Endothelial cell of umbilical vein (primary cell): ENCODE data around the gene LRP1-AS. TPM values are rescaled to one million over a fixed set of nuclear protein-coding genes. Genes with fewer than 3 reads are reported as not detected.

ENCODE experiments used
- BruUV-seq: library from RNA; stranded (reverse); fragments of 400-500 nt; replicated peaks from 2 replicates; lab custom pipeline; 2021; lab: Mats Ljungman, UMichigan
- CTCF ChIA-PET: fragments of 300-600, 350-600 bp; sonication (Branson Sonifier 250); formaldehyde crosslinking; loops from one replicate; lab custom pipeline; 2021; ENCODE audit warnings: antibody characterized with exemption, inconsistent platforms; lab: Charles Lee
- POLR2A ChIA-PET: fragments of 300-600, 350-600 bp; sonication (Branson Sonifier 250); formaldehyde crosslinking; loops from one replicate; lab custom pipeline; 2021; ENCODE audit warnings: antibody characterized with exemption, inconsistent platforms; lab: Charles Lee
- DNase-seq: peaks from one replicate; pipeline ENCODE4 v3.0.0-alpha.2; 2011; ENCODE audit warnings: low read depth, low spot score
- FAIRE-seq: peaks from 2 replicates; lab custom pipeline; 2011; peaks lifted over from hg19 to GRCh38; lab: Jason Lieb, UNC
- H2AFZ ChIP-seq: 2 replicates; pipeline ENCODE4 v1.6.0; 2012; ENCODE audit warnings: low read depth, low read length, control low read depth, inconsistent platforms
- H3K27ac ChIP-seq: 2 replicates; pipeline ENCODE4 v1.5.1; 2011; ENCODE audit warnings: low read depth, mild to moderate bottlenecking, control low read depth, low read length, moderate library complexity; ENCODE audit not compliant: insufficient read depth
- H3K27me3 ChIP-seq, 2 experiments: 2 replicates each; pipeline versions ENCODE4 v1.6.0 to v1.6.1; 2011; ENCODE audit warnings: low read length in 2 of 2, mixed read lengths in 1 of 2; ENCODE audit not compliant: control insufficient read depth in 2 of 2, insufficient read depth in 2 of 2
- H3K36me3 ChIP-seq, 2 experiments: 2 replicates in 1 of 2; 3 replicates in 1 of 2; pipeline ENCODE4 v1.5.1; 2011; ENCODE audit warnings: low read length in 2 of 2, mild to moderate bottlenecking in 1 of 2, moderate library complexity in 1 of 2; ENCODE audit not compliant: control insufficient read depth in 2 of 2, insufficient read depth in 2 of 2; ENCODE audit errors: extremely low read depth in 1 of 2
- H3K4me1 ChIP-seq: 3 replicates; pipeline ENCODE4 v1.5.1; 2011; ENCODE audit warnings: mild to moderate bottlenecking, low read length; ENCODE audit not compliant: control insufficient read depth, insufficient read depth; ENCODE audit errors: extremely low read depth
- H3K4me2 ChIP-seq: 2 replicates; pipeline ENCODE4 v1.6.1; 2011; ENCODE audit warnings: low read length, control low read depth, mixed read lengths; ENCODE audit not compliant: insufficient read depth
- H3K4me3 ChIP-seq, 3 experiments: fragments of 200-600 bp in 1 of 3; sonication (generic), shearing (Covaris generic) in 1 of 3; replicated peaks in 1 of 3; 2 replicates each; pipeline ENCODE4 v1.5.1; 2011 to 2016; ENCODE audit warnings: control low read depth in 3 of 3, low read length in 3 of 3, mild to moderate bottlenecking in 2 of 3, inconsistent platforms in 1 of 3, low read depth in 1 of 3, moderate library complexity in 1 of 3; ENCODE audit not compliant: insufficient read depth in 1 of 3
- H3K79me2 ChIP-seq: 2 replicates; pipeline ENCODE4 v1.6.0; 2012; ENCODE audit warnings: low read length, inconsistent platforms; ENCODE audit not compliant: control insufficient read depth, insufficient read depth
- H3K9ac ChIP-seq: replicated peaks from 2 replicates; pipeline ENCODE3; 2011; ENCODE audit warnings: low read length, control low read depth; ENCODE audit not compliant: insufficient read depth; ENCODE audit errors: extremely low read depth
- H3K9me1 ChIP-seq: replicated peaks from 3 replicates; pipeline ENCODE4 v1.6.0; 2011; ENCODE audit warnings: mild to moderate bottlenecking, low read length; ENCODE audit not compliant: control insufficient read depth, insufficient read depth; ENCODE audit errors: extremely low read depth
- H3K9me3 ChIP-seq: replicated peaks from 2 replicates; pipeline ENCODE4 v1.5.1; 2012; ENCODE audit warnings: low read length, inconsistent platforms; ENCODE audit not compliant: control insufficient read depth, insufficient read depth
- H4K20me1 ChIP-seq: replicated peaks from 2 replicates; pipeline ENCODE3; 2011; ENCODE audit warnings: mild to moderate bottlenecking, low read length; ENCODE audit not compliant: control insufficient read depth, insufficient read depth; ENCODE audit errors: extremely low read depth
- CTCF ChIP-seq, 2 donors: IDR thresholded peaks; 1 replicate in 1 of 2; 2 replicates in 1 of 2; pipeline ENCODE4 v1.5.1; 2011; ENCODE audit warnings: low read length in 2 of 2, mild to moderate bottlenecking in 2 of 2, moderate library complexity in 2 of 2, control low read depth in 1 of 2, inconsistent platforms in 1 of 2, low read depth in 1 of 2; ENCODE audit not compliant: insufficient read depth in 1 of 2; ENCODE audit errors: extremely low read depth in 1 of 2
- EZH2 ChIP-seq: IDR thresholded peaks from 2 replicates; pipeline ENCODE4 v1.6.1; 2012; ENCODE audit warnings: borderline replicate concordance, low read depth, mild to moderate bottlenecking, moderate library complexity, low read length, inconsistent platforms; ENCODE audit not compliant: severe bottlenecking
- FOS ChIP-seq: IDR thresholded peaks from 2 replicates; pipeline ENCODE4 v1.6.1; 2011; ENCODE audit warnings: mild to moderate bottlenecking, low read length, moderate library complexity, borderline replicate concordance; ENCODE audit not compliant: insufficient read depth
- GATA2 ChIP-seq: IDR thresholded peaks from 2 replicates; pipeline ENCODE4 v1.7.0; 2011; ENCODE audit warnings: low read depth, mild to moderate bottlenecking, moderate library complexity, mixed read lengths, low read length; ENCODE audit not compliant: insufficient read length, insufficient read depth
- JUN ChIP-seq: IDR thresholded peaks from 2 replicates; pipeline ENCODE4 v1.6.1; 2011; ENCODE audit warnings: borderline replicate concordance, low read depth; ENCODE audit not compliant: insufficient read length, insufficient read depth
- MAX ChIP-seq: IDR thresholded peaks from 2 replicates; pipeline ENCODE4 v1.6.1; 2011; ENCODE audit not compliant: insufficient read depth, insufficient read length
- MYC ChIP-seq: IDR thresholded peaks from one replicate; pipeline ENCODE4 v1.6.1; 2011; ENCODE audit warnings: mild to moderate bottlenecking, low read depth, low read length
- POLR2A ChIP-seq: IDR thresholded peaks from 2 replicates; pipeline ENCODE4 v1.6.1; 2012; ENCODE audit warnings: low read depth, mild to moderate bottlenecking, control low read depth, low read length
- POLR2AphosphoS5 ChIP-seq: IDR thresholded peaks from 2 replicates; pipeline ENCODE4 v1.6.1; 2012; ENCODE audit warnings: low read depth, mild to moderate bottlenecking, control low read depth, low read length, moderate library complexity; ENCODE audit not compliant: insufficient read depth
- dilution Hi-C: fragments of 300-500 bp; cut with MboI; formaldehyde crosslinking; loops from one replicate; pipeline ENCODE4 v1.15.0; 2019; ENCODE audit warnings: low sequenced_read_pairs; ENCODE audit not compliant: extremely low pct_ligation_motif_present
- intact Hi-C: fragments of 100-400 bp; cut with micrococcal nuclease; formaldehyde crosslinking; loops from one replicate; pipeline ENCODE4 v1.10.0; 2022
- polyA plus RNA-seq, 4 experiments: library from polyadenylated mRNA; depleted of rRNA in 3 of 4; stranded (reverse) in 3 of 4; unstranded in 1 of 4; fragments of >200 nt; gene quantifications; 2 replicates each; pipeline versions ENCODE4 v1.2.1 to v1.2.3, GENCODE V29; 2011 to 2012; ENCODE audit warnings: missing spikeins in 1 of 4
- total RNA-seq: library from RNA; stranded (reverse); gene quantifications from 2 replicates; pipeline ENCODE4 v1.2.3, GENCODE V29; 2021

Gene LRP1-AS
- total and polyA plus RNA-seq, 2 donors (not counting 3 experiments of a cell fraction or from before 2014, with no cell fraction given): not detected

- CTCF ChIA-PET: interaction anchor here (1.9 to 5.5 kb wide), 3 partner anchors 25 to 34 kb away, joined by 5 to 38 read pairs (median 10); no protein-coding TSS in a partner anchor
- BruUV-seq: no TSS peak
- intact Hi-C loops (loop anchor here (2.0 kb wide), 1 partner anchor 21 kb away; the partner anchor contains the start of gene LRP1), dilution Hi-C loops (no loop called here)
- no peak for FAIRE-seq
- H3K9me1 ChIP-seq: no peaks in the 10 kb centered on the region
- no peak overlapping the region for H2AFZ ChIP-seq
- no peak overlapping the region for H3K9ac ChIP-seq
- peaks cover 2% of the 10 kb centered on the region for H3K4me1 ChIP-seq
- no peaks in the 10 kb centered on the region for H3K27me3 ChIP-seq
- no peak overlapping the region for H3K4me3 ChIP-seq
- TF ChIP-seq POLR2AphosphoS5 (no peak), FOS (no peak)
- no peaks in the 10 kb centered on the region for H3K79me2 ChIP-seq
- POLR2A ChIA-PET: no interaction called here
- DNase-seq: no peak
- no peaks in the 10 kb centered on the region for H3K36me3 ChIP-seq
- no peaks in the 10 kb centered on the region for H4K20me1 ChIP-seq
- H3K4me2 ChIP-seq: no peak overlapping the region
- no peaks in the 10 kb centered on the region for H3K9me3 ChIP-seq
- no peak overlapping the region for H3K27ac ChIP-seq
These were observed 2.0 kb upstream of the LRP1-AS start for GRCh38 chr12:57149245-57149900.

DNA sequence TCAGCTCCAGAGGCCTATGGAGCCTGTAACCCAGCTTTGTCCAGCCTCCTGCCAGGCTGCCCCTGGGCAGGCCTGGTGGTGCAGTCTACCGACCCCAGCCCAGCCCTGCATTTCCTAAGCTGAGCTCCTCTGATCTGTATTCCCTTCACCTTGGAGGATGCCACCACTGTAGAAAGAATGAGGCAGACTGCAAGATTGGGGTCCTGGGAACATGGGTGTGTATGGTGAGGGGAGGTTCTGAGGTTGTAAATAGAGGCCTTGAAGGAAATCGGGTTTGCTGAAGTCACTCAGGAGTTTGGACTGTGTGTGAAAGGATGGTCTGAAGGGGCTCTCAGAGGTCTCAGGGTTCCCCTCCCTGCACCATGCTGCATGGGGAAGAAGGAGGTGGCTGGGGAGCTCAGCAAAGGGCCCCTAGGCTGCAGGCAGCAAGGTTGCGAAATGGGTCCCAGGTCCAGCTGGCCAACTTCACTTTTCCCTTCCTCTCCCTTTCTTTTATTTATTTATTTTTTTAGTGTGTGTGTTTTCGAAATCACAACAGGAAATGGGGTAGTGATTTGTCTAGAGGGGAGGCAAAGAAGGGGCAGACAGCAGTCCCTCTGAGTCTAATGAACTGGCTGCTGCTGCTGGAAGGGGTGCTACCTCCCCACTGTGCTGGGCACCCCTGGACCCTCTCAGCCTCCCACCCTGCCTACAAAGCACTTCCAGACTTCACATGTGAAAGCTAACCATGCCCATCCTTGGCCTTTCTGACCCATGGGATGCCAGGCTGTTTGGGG is 1.2 kb upstream of the LRP1-AS start:
- H3K27ac ChIP-seq: no peak overlapping the region
- no peaks in the 10 kb centered on the region for H3K9me1 ChIP-seq
- H3K36me3 ChIP-seq: no peaks in the 10 kb centered on the region
- no peak overlapping the region for H3K4me3 ChIP-seq
- no peak overlapping the region for H2AFZ ChIP-seq
- dilution Hi-C loops: no loop called here
- CTCF ChIA-PET: interaction anchor here (1.9 to 5.5 kb wide), 3 partner anchors 25 to 35 kb away, joined by 5 to 38 read pairs (median 10); no protein-coding TSS in a partner anchor
- TF ChIP-seq EZH2: no peak
- TF ChIP-seq JUN: no peak
- TF ChIP-seq GATA2: no peak
- TF ChIP-seq MAX: no peak
- no peak for TF ChIP-seq FOS
- no peak for TF ChIP-seq POLR2AphosphoS5
- TF ChIP-seq MYC: no peak
- TF ChIP-seq POLR2A: no peak
- TF ChIP-seq CTCF (IDR thresholded peaks at IDR 0.05; ENCODE audit: extremely low read depth in 1 of 2, insufficient read depth in 1 of 2, low read depth in 1 of 2, low read length in 2 of 2): no peak
- H3K4me2 ChIP-seq: no peak overlapping the region
- no peaks in the 10 kb centered on the region for H3K9me3 ChIP-seq
- BruUV-seq: no TSS peak
- no peaks in the 10 kb centered on the region for H4K20me1 ChIP-seq
- no peak for DNase-seq
- POLR2A ChIA-PET: no interaction called here
- no peak for FAIRE-seq
- no peak overlapping the region for H3K9ac ChIP-seq
- intact Hi-C loops: loop anchor here (2.0 kb wide), 1 partner anchor 20 kb away; the partner anchor contains the start of gene LRP1
- H3K79me2 ChIP-seq: no peaks in the 10 kb centered on the region
- peaks cover 2% of the 10 kb centered on the region for H3K4me1 ChIP-seq
- no peaks in the 10 kb centered on the region for H3K27me3 ChIP-seq
